Measurements from ENCODE around the gene OR3A2.
"Not testable (repeated sequence)": the region's sequence is repeated elsewhere in the genome, so short reads cannot be mapped to it uniquely, and the experiment has no call there.

The OR3A2 gene

DNA sequence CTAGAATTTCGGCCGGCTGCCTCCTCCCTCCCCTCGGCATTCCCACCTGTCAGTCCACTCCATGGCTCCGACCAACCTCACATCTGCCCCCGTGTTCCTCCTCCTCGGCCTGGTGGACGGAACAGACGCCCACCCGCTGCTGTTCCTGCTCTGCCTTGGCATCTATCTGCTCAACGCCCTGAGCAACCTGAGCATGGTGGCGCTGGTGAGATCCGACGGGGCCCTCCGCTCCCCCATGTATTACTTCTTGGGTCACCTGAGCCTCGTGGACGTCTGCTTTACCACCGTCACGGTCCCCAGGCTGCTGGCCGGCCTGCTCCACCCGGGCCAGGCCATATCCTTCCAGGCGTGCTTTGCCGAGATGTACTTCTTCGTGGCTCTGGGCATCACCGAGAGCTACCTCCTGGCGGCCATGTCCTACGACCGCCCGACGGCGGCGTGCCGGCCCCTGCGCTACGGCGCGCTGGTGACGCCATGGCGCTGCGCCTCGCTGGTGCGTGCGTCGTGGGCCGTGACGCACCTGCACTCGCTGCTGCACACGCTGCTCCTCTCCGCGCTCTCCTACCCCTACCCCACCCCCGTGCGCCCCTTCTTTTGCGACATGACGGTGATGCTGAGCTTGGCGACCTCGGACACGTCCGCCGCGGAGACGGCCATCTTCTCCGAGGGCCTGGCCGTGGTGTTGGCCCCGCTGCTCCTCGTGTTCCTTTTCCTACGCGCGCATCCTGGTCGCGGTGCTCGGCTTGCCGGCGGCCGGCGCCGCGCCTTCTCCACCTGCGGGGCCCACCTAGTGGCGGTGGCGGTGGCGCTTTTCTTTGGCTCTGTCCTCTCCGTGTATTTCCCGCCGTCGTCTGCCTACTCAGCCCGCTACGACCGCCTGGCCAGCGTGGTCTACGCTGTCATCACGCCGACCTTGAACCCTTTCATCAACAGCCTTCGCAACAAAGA is at the start of gene OR3A2:
OR3A2 (minus strand) TSS at position 440 of the 948 bp plus-strand sequence.
- DNase-seq (ENCODE audit: extremely low spot score, insufficient read length, low read depth) (no peak), FAIRE-seq (no peak)

DNA sequence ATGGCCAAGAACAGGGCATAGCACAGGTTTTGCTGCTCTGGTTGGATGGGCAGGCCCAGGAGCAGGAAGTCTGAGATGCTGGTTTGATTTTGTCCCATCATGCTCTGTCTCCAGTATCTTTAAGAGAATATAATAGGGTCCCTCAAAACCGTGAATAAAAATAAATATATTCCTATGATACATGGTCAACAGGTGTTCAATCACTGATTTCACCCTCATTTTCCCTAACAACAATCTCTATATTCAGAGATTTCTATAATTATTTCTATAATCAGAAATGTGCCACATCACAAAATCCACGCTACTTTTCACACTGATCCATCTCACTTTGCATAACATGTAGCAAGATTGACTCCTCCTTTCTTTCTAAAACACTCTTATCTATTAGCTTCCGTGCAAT is 47.6 kb upstream of the OR3A2 start, which contains the start of gene OR1E2:
OR1E2 (minus strand) TSS at position 101 of the 400 bp plus-strand sequence; CDS start at position 101, 0 bp downstream.
- DNase-seq (ENCODE audit: extremely low spot score, insufficient read length, low read depth) (no peak), FAIRE-seq (no peak)

DNA sequence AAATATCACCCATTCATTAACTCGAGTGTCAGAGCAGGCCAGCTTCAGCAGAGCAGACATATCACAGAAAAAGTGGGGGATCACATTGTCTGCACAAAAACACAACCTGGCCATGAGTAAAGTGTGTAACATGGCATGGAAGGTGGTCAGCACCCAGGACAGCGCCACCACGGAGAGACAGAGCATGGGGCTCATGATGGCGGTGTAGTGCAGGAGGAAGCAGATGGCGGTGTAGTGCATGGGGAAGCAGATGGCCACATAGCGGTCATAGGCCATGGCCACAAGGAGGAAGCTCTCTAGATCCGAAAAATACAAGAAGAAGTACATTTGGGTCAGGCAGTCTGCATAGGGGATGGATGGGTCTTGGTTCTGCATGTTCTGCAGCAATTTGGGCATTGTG is 47.1 kb upstream of the OR3A2 start:
- FAIRE-seq; DNase-seq (ENCODE audit: extremely low spot score, insufficient read length, low read depth): not testable (repeated sequence)

DNA sequence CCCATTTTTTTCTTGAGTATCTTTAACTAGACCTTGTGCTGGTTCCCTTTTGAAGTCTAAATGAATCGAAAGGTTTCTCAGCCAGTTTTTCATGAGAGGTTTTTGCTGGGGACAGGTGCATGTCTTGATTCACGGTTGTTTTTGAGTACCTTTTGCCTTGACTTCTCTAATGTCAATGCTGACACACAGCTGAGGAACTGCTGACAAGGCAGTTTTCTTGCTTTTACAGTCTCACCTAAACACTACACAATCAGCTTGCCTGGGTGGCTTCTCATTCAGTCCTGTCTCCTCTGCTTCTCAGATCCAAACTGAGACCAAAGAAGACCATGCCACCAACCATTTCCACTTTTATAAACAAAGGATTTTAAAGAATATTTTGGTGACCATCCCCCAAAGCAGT is 32.1 kb upstream of the OR3A2 start:
- no peak for DNase-seq (ENCODE audit: extremely low spot score, insufficient read length, low read depth)
- no peak for FAIRE-seq

DNA sequence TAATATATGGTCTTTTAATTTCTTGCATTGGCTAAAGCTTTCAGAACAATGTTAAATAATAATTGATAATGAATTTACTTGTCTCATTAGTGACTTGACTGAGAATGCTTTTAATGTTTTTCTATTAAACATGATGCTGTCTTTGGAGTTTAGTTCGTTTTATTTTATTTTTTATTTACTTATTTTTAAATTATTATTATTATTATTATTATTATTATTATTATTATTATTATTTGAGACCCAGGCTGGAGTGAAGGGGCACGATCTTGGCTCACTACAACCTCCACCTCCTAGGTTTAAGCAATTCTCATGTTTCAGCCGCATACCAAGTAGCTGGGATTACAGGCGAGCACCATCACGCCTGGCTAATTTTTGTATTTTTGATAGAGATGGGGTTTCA is 29.5 kb upstream of the OR3A2 start:
- FAIRE-seq, result no peak

DNA sequence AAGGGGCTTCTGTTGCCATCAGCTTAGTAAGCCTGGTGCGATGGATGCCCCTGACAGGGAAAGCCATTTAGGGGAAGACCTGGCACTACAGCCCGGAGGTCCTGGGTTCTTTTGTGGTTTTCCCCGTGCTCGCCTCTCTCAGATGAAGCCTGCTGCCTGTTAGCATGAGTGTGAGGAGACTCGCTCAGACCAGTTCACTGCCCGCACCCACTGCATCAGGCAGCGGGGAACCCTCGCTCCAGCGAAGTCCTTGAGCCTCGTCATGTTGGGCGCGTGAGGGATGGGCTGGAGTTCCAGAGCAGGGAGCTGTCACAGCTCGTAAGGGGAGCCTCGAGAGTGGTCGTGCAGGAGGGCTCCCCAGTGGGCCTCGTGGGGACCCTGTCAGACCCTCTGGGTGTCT is 26.1 kb upstream of the OR3A2 start:
- DNase-seq (ENCODE audit: extremely low spot score, insufficient read length, low read depth); FAIRE-seq: not testable (repeated sequence)

More for the DNA sequence above, 29.5 kb upstream of the OR3A2 start:
- DNase-seq (ENCODE audit: extremely low spot score, insufficient read length, low read depth), result no peak

DNA sequence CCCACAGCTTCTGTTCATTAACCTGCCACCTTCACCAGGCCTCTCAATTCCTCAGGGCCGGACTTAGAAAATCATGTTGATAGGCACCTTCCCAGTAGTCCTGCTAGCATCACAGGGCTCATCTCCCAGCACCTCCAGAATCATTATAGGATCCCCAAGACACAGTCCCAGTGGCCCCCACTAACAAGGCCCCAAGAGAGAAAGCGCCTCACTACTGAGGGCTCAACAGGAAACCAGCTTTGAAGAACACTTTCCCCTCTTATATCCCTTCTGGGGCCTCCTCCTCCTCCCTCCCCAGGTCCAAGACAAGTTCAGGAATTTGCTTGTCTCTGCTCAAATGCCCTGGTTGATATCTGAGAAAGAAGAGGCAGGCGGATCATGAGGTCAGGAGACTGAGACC is 25.0 kb upstream of the OR3A2 start, which contains the start of gene OR3A3:
OR3A3 (plus strand) TSS at position 301 of the 400 bp plus-strand sequence.
- FAIRE-seq (no peak), DNase-seq (ENCODE audit: extremely low spot score, insufficient read length, low read depth) (no peak)

DNA sequence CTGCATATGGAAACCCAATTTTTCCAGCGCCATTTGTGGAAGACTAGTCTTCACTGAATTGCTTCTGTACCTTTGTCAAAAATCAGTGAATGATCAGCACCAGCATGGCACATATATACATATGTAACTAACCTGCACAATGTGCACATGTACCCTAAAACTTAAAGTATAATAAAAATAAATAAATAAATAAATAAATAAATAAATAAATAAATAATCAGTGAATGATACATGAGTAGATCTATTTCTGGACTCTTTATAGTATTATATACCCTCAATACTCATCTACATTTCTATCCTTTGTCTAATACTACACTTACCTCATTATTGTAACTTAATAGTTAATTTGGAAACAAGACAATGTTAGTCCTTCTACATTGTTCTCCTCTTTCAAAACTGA is 17.7 kb upstream of the OR3A2 start:
- not testable (repeated sequence) for DNase-seq (ENCODE audit: extremely low spot score, insufficient read length, low read depth); FAIRE-seq

DNA sequence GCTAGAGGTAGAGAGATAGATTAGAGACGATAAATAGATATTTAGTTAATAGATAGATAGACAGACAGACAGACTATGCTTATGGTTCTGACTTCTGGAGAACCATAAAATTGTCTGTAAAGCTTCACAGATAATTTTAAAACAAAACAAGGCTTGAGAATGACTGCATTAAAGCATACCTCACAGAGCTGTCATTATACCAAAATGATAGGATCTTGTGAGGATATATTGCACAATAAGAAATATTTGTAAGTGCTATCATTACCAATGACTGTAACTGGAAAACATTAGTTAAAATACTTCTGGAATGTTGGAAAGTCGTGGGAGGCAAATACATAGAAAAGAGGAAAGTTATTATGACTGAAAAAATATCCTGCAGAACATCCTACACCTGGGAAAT is 15.7 kb upstream of the OR3A2 start:
- DNase-seq (ENCODE audit: extremely low spot score, insufficient read length, low read depth) (no peak), FAIRE-seq (no peak)

DNA sequence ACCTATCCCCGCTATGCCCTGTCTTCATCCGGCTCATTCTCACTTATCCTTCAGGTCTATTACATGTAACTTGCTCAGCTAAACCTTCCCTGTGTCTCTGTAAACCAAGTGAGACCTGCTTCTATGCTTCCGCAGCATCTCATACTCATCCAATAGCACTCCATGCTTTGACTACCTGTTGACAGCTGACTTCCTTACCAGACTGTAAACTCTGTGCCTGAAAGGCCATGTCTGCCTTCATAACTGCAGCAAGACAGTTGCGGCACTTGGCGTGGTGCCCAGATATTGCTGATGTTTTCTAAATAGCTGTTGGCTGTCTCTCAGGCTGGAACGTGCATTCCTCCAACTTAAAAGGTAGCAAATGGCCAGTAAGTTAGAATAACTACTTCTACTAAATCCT is 13.9 kb upstream of the OR3A2 start:
- FAIRE-seq (no peak), DNase-seq (ENCODE audit: extremely low spot score, insufficient read length, low read depth) (no peak)

DNA sequence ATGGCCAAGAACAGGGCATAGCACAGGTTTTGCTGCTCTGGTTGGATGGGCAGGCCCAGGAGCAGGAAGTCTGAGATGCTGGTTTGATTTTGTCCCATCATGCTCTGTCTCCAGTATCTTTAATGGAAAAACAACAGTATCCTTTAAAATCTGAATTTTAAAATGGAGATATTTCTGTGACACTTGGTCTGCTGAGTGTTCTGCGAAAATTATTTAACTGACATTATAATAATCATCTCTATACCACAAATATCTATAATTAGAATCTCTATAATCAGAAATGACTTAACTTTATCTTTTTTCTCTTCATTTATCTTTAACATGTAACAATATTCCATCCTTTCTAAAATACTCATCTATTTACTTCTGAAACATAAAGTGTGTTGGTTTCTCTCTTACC is 12.2 kb upstream of the OR3A2 start, which contains the start of gene OR1E1:
OR1E1 (minus strand) TSS at position 101 of the 400 bp plus-strand sequence; CDS start at position 101, 0 bp downstream.
- no peak for DNase-seq (ENCODE audit: extremely low spot score, insufficient read length, low read depth)
- no peak for FAIRE-seq

DNA sequence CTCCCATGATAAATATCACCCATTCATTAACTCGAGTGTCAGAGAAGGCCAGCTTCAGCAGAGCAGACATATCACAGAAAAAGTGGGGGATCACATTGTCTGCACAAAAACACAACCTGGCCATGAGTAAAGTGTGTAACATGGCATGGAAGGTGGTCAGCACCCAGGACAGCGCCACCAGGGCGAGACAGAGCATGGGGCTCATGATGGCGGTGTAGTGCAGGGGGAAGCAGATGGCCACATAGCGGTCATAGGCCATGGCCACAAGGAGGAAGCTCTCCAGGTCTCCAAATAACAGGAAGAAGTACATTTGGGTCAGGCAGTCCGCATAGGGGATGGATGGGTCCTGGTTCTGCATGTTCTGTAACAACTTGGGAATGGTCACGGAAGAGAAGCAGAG is 11.7 kb upstream of the OR3A2 start:
- FAIRE-seq, result peak; percentile 35

DNA sequence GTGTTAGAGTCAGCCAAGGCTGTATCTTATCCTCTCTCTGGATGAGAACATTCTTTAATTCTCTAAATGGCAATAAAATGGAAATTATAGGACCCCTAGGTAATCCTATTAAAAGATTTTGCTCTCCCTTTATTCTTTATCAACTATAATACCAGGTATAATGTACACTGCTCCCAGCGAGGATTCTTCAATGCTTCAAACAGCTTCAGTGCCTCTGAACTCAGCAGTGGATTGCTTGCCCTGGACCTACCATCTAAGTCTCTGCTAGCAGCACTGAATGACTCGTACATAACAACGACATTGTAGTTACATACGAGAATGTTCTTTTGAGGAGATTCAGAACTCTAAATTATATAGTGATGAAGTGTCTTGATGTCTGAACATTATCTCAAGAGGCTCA is 3.7 kb upstream of the OR3A2 start:
- DNase-seq (ENCODE audit: extremely low spot score, insufficient read length, low read depth) (no peak), FAIRE-seq (no peak)

More for the DNA sequence above, 11.7 kb upstream of the OR3A2 start:
- not testable (repeated sequence) for DNase-seq (ENCODE audit: extremely low spot score, insufficient read length, low read depth)

DNA sequence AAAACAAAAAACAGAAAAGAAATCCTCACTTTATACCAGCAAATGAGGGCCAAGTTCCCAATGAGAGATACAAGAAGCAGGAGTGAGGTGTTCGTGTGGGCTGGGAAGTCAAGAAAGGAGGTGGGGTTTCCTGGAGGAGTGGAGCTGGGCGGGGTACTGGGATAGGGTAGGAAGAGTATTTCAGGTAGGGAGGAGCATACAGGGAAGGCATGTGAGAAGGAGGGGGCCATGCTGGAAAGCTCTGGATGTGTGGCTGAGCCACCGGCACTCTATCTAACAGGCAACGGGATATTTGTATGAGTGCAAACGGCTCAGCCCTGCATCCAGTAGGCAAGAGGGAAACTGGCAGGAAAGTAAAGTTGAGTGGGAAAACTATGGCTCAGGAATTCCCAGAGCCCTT is 4.2 kb downstream of the OR3A2 start:
- DNase-seq (ENCODE audit: extremely low spot score, insufficient read length, low read depth) (no peak), FAIRE-seq (no peak)

DNA sequence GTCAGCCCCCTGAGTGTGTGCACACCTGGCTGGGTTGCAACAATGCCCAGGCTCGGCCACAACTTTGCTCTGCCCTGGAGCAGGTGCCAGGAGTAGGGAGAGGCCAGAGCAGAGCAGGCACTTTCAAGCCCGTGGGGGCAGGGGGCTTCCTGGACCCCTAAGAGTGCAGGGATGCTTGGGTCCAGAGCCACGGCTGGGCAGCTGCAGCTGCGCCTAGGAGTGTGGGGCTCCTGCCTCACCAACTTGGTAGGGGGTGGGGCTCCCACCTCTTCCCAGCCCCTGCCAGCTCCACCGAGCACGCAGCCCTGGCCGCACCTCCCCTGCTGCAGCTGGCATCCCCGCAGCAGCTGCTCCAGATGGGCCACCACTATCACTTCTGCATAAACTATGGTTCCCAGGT is 7.8 kb downstream of the OR3A2 start:
- no peak for DNase-seq (ENCODE audit: extremely low spot score, insufficient read length, low read depth)
- FAIRE-seq, result no peak

DNA sequence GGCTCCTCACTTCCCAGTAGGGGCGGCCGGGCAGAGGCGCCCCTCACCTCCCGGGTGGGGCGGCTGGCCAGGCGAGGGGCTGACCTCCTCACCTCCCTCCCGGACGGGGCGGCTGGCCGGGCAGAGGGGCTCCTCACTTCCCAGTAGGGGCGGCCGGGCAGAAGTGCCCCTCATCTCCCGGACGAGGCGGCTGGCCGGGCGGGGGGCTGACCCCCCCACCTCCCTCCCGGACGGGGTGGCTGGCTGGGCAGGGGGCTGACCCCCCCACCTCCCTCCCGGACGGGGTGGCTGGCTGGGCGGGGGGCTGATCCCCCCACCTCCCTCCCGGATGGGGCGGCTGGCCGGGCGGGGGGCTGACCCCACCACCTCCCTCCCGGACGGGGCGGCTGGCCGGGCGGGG is 14.9 kb downstream of the OR3A2 start:
- not testable (repeated sequence) for FAIRE-seq; DNase-seq (ENCODE audit: extremely low spot score, insufficient read length, low read depth)

DNA sequence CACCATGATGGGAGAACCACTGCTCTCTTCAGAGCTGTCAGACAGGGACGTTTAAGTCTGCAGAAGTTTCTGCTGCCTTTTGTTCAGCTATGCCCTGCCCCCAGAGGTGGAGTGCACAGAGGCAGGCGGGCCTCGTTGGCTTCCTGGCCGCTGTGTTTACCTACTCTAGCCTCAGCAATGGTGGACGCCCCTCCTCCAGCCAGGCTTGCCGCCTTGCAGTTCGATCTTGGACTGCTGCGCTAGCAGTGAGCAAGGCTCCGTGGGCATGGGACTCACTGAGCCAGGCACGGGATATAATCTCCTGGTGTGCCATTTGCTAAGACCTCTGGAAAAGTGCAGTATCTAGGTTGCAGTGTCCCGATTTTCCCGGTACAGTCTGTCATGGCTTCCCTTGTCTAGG is 43.3 kb downstream of the OR3A2 start:
- not testable (repeated sequence) for FAIRE-seq; DNase-seq (ENCODE audit: extremely low spot score, insufficient read length, low read depth)

DNA sequence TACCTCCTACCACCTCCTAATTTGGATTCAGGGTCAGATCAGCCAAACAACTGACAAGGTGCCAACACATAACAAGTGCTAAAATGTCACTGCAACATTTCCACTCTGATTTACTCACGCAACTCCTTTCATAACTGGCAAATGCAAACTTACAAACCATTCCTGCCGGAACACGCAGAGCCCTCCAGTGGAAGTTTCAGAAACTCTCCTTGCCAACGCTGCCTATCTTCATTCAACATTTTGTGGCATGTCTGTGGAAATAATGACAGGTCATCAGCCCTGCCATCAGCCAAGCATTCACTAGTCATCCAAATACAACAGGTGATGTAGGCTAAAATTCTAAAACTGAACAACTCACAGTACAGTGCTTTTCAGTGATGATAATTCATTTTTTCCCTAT is 50.2 kb downstream of the OR3A2 start:
- FAIRE-seq, result no peak
- DNase-seq (ENCODE audit: extremely low spot score, insufficient read length, low read depth), result no peak

DNA sequence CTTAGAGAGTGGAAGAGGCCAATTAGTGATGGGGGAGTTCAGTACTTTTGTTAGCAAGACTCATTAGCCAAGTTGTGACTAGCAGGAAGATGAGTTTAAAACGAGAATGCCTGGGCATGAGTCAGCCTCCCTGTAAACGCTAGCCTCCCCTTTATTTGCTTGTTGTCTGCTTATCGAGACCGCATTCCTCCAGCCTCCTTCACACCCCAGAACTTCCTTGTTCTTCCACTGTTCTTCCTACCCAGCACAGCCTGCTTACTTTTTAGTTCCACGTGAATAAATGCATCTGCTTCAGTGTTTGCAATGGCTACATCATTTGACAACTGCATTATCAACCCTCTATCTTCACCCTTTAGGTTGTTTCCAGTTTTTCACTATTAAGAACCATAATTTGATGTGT is 67.8 kb downstream of the OR3A2 start:
- DNase-seq (ENCODE audit: extremely low spot score, insufficient read length, low read depth) (no peak), FAIRE-seq (no peak)

DNA sequence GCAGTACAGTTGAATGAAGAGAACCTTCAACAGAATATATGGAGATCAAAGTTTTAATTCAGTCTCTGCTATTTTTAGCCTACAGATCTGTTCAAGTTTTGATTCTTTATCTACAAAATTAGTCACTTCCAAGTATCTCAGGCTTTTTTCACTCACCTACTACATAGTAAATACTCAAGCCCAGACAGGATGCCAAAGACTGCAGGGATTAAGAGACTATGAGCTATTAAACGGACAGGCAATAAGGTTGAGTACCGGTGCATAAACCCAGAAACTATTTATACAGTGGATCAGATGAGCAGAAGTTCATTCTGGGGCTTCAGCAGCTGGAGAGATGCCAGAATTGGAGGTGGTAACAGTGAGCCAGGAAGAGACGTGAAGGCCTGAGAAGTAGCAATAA is 69.3 kb downstream of the OR3A2 start:
- DNase-seq (ENCODE audit: extremely low spot score, insufficient read length, low read depth) (no peak), FAIRE-seq (no peak)

DNA sequence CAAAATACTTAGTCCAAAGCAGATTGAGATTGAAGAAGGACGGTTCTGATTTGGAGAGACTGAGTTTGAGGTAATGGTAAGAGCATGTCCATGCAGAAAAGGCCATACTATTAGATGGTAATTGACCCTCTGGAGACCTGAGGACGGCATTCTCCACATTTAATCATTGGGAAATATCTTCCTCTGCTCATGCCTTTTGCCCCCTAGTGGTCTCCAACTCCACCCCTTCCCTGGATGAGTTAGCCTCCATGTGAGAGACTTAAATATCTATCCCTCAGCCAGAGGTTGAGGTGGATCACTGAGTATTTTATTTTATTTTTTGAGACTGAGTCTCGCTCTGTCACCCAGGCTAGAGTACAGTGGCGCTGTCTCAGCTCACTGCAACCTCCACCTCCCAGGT is 77.5 kb downstream of the OR3A2 start:
- DNase-seq (ENCODE audit: extremely low spot score, insufficient read length, low read depth) (no peak), FAIRE-seq (no peak)
